HL-60 (cell line): ENCODE measurements around the gene CNRIP1.

ENCODE experiments used
- DNase-seq, 2 experiments: peaks; one replicate each; pipeline ENCODE4 v3.0.0-alpha.2; 2010 to 2020; ENCODE audit warnings: low read depth in 1 of 2, low spot score in 1 of 2
- H3K27ac ChIP-seq: fragments of 250-450 bp; sonication (Bioruptor Pico); replicated peaks from 2 replicates; pipeline ENCODE4 v1.5.1; 2020; ENCODE audit warnings: mild to moderate bottlenecking, moderate library complexity
- H3K27me3 ChIP-seq: fragments of 250-450 bp; sonication (Bioruptor Pico); 2 replicates; pipeline ENCODE4 v1.5.1; 2021; ENCODE audit warnings: mild to moderate bottlenecking, moderate library complexity; ENCODE audit not compliant: insufficient read depth, poor library complexity, severe bottlenecking
- H3K4me3 ChIP-seq: replicated peaks from 2 replicates; pipeline ENCODE4 v1.5.1; 2011; ENCODE audit warnings: mild to moderate bottlenecking, control low read depth, low read length; ENCODE audit not compliant: insufficient read depth
- CTCF ChIP-seq: IDR thresholded peaks from one replicate; pipeline ENCODE4 v1.5.1; 2011; ENCODE audit warnings: low read length, control low read depth, inconsistent platforms; ENCODE audit not compliant: insufficient read depth
- GABPA ChIP-seq: IDR thresholded peaks from 2 replicates; pipeline ENCODE4 v1.6.1; 2012; ENCODE audit warnings: low read depth
- POLR2AphosphoS5 ChIP-seq: IDR thresholded peaks from 2 replicates; pipeline ENCODE4 v1.6.1; 2012; ENCODE audit warnings: low read depth
- REST ChIP-seq: IDR thresholded peaks from 2 replicates; pipeline ENCODE4 v1.6.1; 2012; ENCODE audit warnings: low read depth; ENCODE audit not compliant: insufficient replicate concordance
- SPI1 ChIP-seq: IDR thresholded peaks from 2 replicates; pipeline ENCODE4 v1.6.1; 2012; ENCODE audit warnings: low read depth, mild to moderate bottlenecking, borderline replicate concordance

The CNRIP1 gene

GRCh38 chr2:68357605-68358337, 38.0 kb upstream of the CNRIP1 start:
- no peaks in the 10 kb centered on the region for H3K27me3 ChIP-seq
- no peak overlapping the region for H3K27ac ChIP-seq
- DNase-seq: peak in 1 of 2 experiments; percentile 71
- TF ChIP-seq REST (no peak), CTCF (peak; percentile 70), GABPA (no peak)
- H3K4me3 ChIP-seq: no peak overlapping the region

- H3K27me3 ChIP-seq: no peaks in the 10 kb centered on the region
- H3K4me3 ChIP-seq: no peak overlapping the region
- no peak overlapping the region for H3K27ac ChIP-seq
- TF ChIP-seq GABPA (no peak), CTCF (no peak), REST (no peak), POLR2AphosphoS5 (no peak), SPI1 (no peak)
- no peak for DNase-seq
Observed at GRCh38 chr2:68356599-68357239, 37.0 kb upstream of the CNRIP1 start.

GRCh38 chr2:68352651-68353391, 33.1 kb upstream of the CNRIP1 start:
- Histone ChIP-seq H3K4me3 (no peak overlapping the region), H3K27ac (no peak overlapping the region), H3K27me3 (no peaks in the 10 kb centered on the region)
- no peak for DNase-seq
- no peak for TF ChIP-seq GABPA
- TF ChIP-seq POLR2AphosphoS5: no peak
- no peak for TF ChIP-seq REST
- no peak for TF ChIP-seq SPI1
- TF ChIP-seq CTCF: no peak
